ENCODE data around the gene NKIRAS2.
A peak's percentile ranks its signal among the peaks of the same experiment; 100 is the strongest.
"Not testable (repeated sequence)": the region's sequence is repeated elsewhere in the genome, so short reads cannot be mapped to it uniquely, and the experiment has no call there.

The NKIRAS2 gene

GRCh38 chr17:42000413-42001133 lies 19.3 kb upstream of the NKIRAS2 start:
- no peak for DNase-seq

- no peak for DNase-seq
Measured at GRCh38 chr17:42001729-42002128, 18.2 kb upstream of the NKIRAS2 start.

- DNase-seq = no peak
Measured at GRCh38 chr17:42002175-42002791, 17.6 kb upstream of the NKIRAS2 start.

GRCh38 chr17:42002792-42003301 lies 17.0 kb upstream of the NKIRAS2 start:
- peak; percentile 35 for DNase-seq

GRCh38 chr17:42005166-42005565 lies 14.7 kb upstream of the NKIRAS2 start:
- DNase-seq = no peak

GRCh38 chr17:42009170-42009569 lies 10.7 kb upstream of the NKIRAS2 start:
- no peak for DNase-seq

GRCh38 chr17:42010266-42010680 lies 9.6 kb upstream of the NKIRAS2 start:
- DNase-seq = peak; percentile 43

- no peak for DNase-seq
Measured at GRCh38 chr17:42010898-42011516, 8.9 kb upstream of the NKIRAS2 start.

GRCh38 chr17:42012363-42012762 lies 7.5 kb upstream of the NKIRAS2 start:
- not testable (repeated sequence) for DNase-seq

- not testable (repeated sequence) for DNase-seq
Measured at GRCh38 chr17:42013740-42014139, 6.2 kb upstream of the NKIRAS2 start.

- no peak for DNase-seq
Measured at GRCh38 chr17:42016411-42016831, 3.5 kb upstream of the NKIRAS2 start.

GRCh38 chr17:42016941-42017865 lies 2.7 kb upstream of the NKIRAS2 start, which contains the start of gene DNAJC7:
Gene DNAJC7 (minus strand): TSS chr17:42017439. CDS start chr17:42017416, 23 bp downstream.
- peak; percentile 91 for DNase-seq

GRCh38 chr17:42017866-42018200 lies 2.1 kb upstream of the NKIRAS2 start:
- DNase-seq = no peak

- DNase-seq = no peak
Measured at GRCh38 chr17:42018339-42018738, 1.6 kb upstream of the NKIRAS2 start.

GRCh38 chr17:42018988-42019387 lies 902 bp upstream of the NKIRAS2 start:
- DNase-seq = no peak

GRCh38 chr17:42020845-42021244 lies 955 bp downstream of the NKIRAS2 start:
- DNase-seq = not testable (repeated sequence)

- peak; percentile 19 for DNase-seq
Measured at GRCh38 chr17:42023524-42024349, 3.8 kb downstream of the NKIRAS2 start.

- no peak for DNase-seq
Measured at GRCh38 chr17:42025191-42025579, 5.3 kb downstream of the NKIRAS2 start.

- DNase-seq = no peak
Measured at GRCh38 chr17:42025936-42026335, 6.0 kb downstream of the NKIRAS2 start.

- DNase-seq = no peak
Measured at GRCh38 chr17:42026857-42027589, 7.1 kb downstream of the NKIRAS2 start.

GRCh38 chr17:42027590-42027889 lies 7.7 kb downstream of the NKIRAS2 start:
- no peak for DNase-seq

Measured in fibroblast of upper back skin (primary cell).